NCI-H1694 (cell line): ENCODE measurements around the gene FBXL15.

Experiments used
- DNase-seq: peaks from one replicate; lab custom pipeline; 2025; lab: John Stamatoyannopoulos, UW

FBXL15 gene

GRCh38 chr10:102411341-102412255 is 9.0 kb upstream of the FBXL15 start:
- no peak for DNase-seq

GRCh38 chr10:102412293-102412692 is 8.3 kb upstream of the FBXL15 start:
- no peak for DNase-seq

GRCh38 chr10:102413053-102413705 is 7.5 kb upstream of the FBXL15 start:
- peak; percentile 52 for DNase-seq

GRCh38 chr10:102413806-102414561 is 6.7 kb upstream of the FBXL15 start:
- DNase-seq = no peak

- DNase-seq = no peak
Measured at GRCh38 chr10:102414749-102415148, 5.9 kb upstream of the FBXL15 start.

GRCh38 chr10:102416283-102416682 is 4.4 kb upstream of the FBXL15 start:
- no peak for DNase-seq

- no peak for DNase-seq
Measured at GRCh38 chr10:102416695-102417094, 3.9 kb upstream of the FBXL15 start.

GRCh38 chr10:102418622-102419268 is 1.9 kb upstream of the FBXL15 start, which contains the start of gene PSD:
PSD (minus strand) TSS chr10:102418785; CDS start chr10:102417038, 1,747 bp downstream.
- peak; percentile 76 for DNase-seq

GRCh38 chr10:102419269-102420180 is 1.1 kb upstream of the FBXL15 start:
- peak; percentile 67 for DNase-seq

- DNase-seq = no peak
Measured at GRCh38 chr10:102420181-102420713, 389 bp upstream of the FBXL15 start.

- no peak for DNase-seq
Measured at GRCh38 chr10:102421507-102421756, 796 bp downstream of the FBXL15 start.

- DNase-seq = no peak
Measured at GRCh38 chr10:102421757-102422512, 1.3 kb downstream of the FBXL15 start.

- no peak for DNase-seq
Measured at GRCh38 chr10:102422545-102423129, 2.0 kb downstream of the FBXL15 start.

- DNase-seq = no peak
Measured at GRCh38 chr10:102423372-102423968, 2.8 kb downstream of the FBXL15 start.

GRCh38 chr10:102424145-102424544 is 3.5 kb downstream of the FBXL15 start:
- no peak for DNase-seq

GRCh38 chr10:102424916-102425315 is 4.3 kb downstream of the FBXL15 start:
- no peak for DNase-seq

GRCh38 chr10:102425444-102425843 is 4.8 kb downstream of the FBXL15 start:
- DNase-seq = no peak

GRCh38 chr10:102426803-102427287 is 6.2 kb downstream of the FBXL15 start:
- no peak for DNase-seq

GRCh38 chr10:102429468-102429867 is 8.8 kb downstream of the FBXL15 start:
- DNase-seq = no peak
